ENCODE data around the gene RBFOX1. TPM values are rescaled to one million over a fixed set of nuclear protein-coding genes. Genes with fewer than 3 reads are reported as not detected.

RBFOX1 gene
- total RNA-seq, 1 donor = not detected

DNA sequence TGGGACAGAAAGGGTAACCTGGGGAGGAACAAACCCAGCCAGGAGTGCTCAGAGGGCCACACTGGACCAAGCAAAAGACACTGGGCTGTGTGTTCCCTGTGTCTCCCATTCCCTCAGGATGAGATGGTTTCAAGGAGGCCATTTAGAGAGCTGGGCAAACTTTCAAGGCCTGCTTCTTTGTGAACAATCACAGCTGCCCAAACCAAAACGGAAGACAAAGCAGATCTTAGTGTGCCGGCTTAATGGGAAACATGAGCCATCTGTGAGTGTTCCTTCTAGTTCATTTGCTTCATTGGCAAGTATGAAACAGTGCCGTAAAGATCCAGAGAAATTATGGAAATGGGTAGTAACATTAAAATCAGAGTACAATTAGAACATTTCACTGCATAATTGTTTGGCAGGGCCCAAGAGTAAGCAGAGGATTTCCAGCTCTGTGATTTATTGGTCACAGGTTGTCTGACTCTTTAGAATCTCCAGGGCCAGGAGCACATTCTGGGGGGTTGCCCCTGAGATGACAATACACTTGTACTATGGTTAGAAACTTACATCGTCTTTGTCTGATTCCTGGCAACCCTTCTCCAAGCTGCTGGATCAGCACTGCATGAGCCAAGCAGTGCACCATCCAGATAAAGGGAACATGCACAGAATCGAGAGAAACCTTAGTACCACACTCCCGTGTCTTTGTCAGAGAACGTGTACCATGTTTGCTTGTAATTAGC, 412.1 kb downstream of the RBFOX1 start:
- no peak for DNase-seq (ENCODE audit: low read depth in 2 of 3, low spot score in 2 of 3)

DNA sequence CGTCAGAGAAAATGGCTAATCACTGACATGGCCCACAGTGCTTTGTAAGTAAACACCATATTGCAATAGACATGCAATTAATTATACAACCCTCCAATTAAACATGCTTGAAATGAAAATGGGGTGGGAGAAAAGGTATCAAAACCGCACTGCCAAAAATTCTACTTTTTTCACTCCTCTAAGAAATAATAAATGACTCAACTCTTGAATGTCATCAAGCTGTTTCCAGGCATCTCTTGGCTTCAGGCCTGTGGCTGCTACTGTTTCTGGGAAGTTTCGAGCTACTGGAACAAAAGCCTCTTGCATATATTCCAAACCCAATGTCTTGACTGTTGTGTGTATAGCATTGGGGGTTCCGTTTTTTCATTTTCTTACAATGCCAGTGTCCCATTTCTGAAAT, 412.6 kb downstream of the RBFOX1 start:
- no peak for DNase-seq (ENCODE audit: low read depth in 2 of 3, low spot score in 2 of 3)

DNA sequence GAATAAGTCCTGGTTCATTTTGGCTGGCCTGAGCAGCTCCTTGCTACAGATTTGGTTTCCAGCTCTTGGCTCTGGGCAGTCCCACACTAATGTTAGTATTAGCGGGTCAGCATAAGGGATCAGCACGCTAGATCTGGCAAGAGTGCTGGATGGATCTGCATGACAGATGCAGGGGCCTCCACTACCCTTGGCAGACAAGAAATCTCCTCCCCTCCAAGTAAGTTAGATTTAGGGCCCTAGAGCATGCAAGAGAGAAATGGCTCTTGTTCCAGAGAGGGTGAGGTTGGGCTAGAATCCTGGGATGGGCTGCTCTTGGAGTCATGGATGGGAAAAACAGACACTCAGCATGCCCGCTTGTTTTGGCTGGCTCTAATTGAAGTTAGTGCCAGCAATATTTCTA, 414.3 kb downstream of the RBFOX1 start:
- DNase-seq (ENCODE audit: low read depth in 2 of 3, low spot score in 2 of 3) = no peak

DNA sequence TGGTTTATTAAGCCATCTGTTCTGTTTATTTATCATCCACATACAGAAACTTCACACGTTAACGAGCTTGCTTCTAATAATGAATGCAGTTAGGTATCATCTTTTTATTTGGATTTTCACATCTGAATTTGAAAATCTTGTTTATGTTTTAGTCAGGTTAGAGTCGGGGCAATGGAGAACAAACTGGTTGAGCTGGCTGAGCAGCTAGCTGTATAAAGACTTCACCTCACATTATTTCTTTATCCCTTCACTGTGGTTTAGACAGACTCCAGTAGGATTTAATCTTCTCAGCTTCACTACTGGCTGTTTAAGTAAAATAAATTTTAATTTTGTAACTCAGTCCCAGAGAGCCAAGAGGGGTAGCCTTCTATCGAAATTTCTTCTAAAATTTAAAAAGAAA, 415.9 kb downstream of the RBFOX1 start:
- no peak for DNase-seq (ENCODE audit: low read depth in 2 of 3, low spot score in 2 of 3)

DNA sequence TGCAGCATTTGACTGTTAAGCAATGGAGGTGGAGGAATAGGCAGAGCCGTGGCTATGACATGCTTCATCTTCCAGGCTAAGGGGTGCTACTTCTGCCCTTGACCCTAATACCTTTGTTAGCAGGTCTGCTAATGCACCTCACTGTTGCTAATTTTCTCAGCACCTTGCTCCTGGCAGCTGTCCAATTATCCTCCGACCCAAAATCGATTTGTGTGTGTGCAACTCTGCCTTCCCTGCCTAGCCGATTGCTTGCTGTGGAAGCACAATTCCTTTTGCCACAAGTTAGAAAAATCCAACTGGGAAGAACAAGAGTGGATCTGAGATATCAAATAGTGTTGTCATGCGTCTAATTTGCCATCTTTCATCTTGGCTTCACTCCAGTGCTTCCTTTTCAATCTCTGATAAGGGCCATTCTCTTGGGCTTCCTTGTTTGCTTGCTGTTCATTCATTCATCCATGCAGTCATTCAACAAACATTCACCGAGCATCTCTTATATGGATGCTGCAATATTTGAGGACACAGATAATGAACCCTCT, 422.8 kb downstream of the RBFOX1 start:
- DNase-seq (ENCODE audit: low read depth in 2 of 3, low spot score in 2 of 3) = no peak

Small RNA genes within 50 kb of the gene (small RNA-seq; reads per million reads assigned to genes)
- gene RF00537 (not detected), gene RF00561 (not detected)

All from hematopoietic multipotent progenitor cell (in vitro differentiated cells).